CD4-positive, alpha-beta T cell (primary cell): Measurements from ENCODE around the gene RRP1. TPM values are rescaled to one million over a fixed set of nuclear protein-coding genes. Genes with fewer than 3 reads are reported as not detected.

ENCODE experiments used
- ATAC-seq: fragments of 200-7000 bp; cut with Tn5 transposase; one replicate; pipeline ENCODE4 v1.10.0; 2022; ENCODE audit warnings: mild to moderate bottlenecking; ENCODE audit not compliant: poor library complexity
- CTCF ChIA-PET: fragments of 350-600 bp; sonication (Branson Sonifier 250); formaldehyde crosslinking; loops from one replicate; lab custom pipeline; 2021; ENCODE audit warnings: antibody characterized with exemption, inconsistent platforms; lab: Charles Lee
- POLR2A ChIA-PET: fragments of 350-600 bp; sonication (Branson Sonifier 250); formaldehyde crosslinking; loops from one replicate; lab custom pipeline; 2021; ENCODE audit warnings: antibody characterized with exemption, inconsistent platforms; lab: Charles Lee
- DNase-seq, 14 experiments: peaks; one replicate each; pipeline ENCODE4 v3.0.0-alpha.2; 2013 to 2020; ENCODE audit warnings: mixed read lengths in 2 of 14
- H3K27ac ChIP-seq, 2 donors: one replicate each; pipeline versions ENCODE4 v1.5.1 to v1.7.0; 2013; ENCODE audit warnings: low read length in 2 of 2, low read depth in 1 of 2, mild to moderate bottlenecking in 1 of 2
- H3K27me3 ChIP-seq, 2 experiments: 1 replicate in 1 of 2; 2 replicates in 1 of 2; pipeline versions ENCODE4 v1.6.1 to v1.7.0; 2013; ENCODE audit warnings: low read length in 2 of 2, control low read depth in 1 of 2, mild to moderate bottlenecking in 1 of 2, moderate library complexity in 1 of 2; ENCODE audit not compliant: insufficient read depth in 2 of 2, control insufficient read depth in 1 of 2
- H3K36me3 ChIP-seq: one replicate; pipeline ENCODE4 v1.6.1; 2013; ENCODE audit warnings: low read length, control low read depth; ENCODE audit not compliant: insufficient read depth
- H3K4me1 ChIP-seq: one replicate; pipeline ENCODE4 v1.6.1; 2013; ENCODE audit warnings: low read length, control low read depth; ENCODE audit not compliant: insufficient read depth
- H3K4me3 ChIP-seq: one replicate; pipeline ENCODE4 v1.5.1; 2013; ENCODE audit warnings: mild to moderate bottlenecking, low read length, moderate library complexity
- H3K9me3 ChIP-seq, 2 experiments: 1 replicate in 1 of 2; 2 replicates in 1 of 2; pipeline versions ENCODE4 v1.6.1 to v1.7.0; 2013; ENCODE audit warnings: low read length in 2 of 2, mild to moderate bottlenecking in 2 of 2, control low read depth in 1 of 2, moderate library complexity in 1 of 2; ENCODE audit not compliant: control insufficient read depth in 1 of 2, insufficient read depth in 1 of 2
- H3K27ac Mint-ChIP-seq: one replicate; pipeline ENCODE4 v1.8.0; 2020; ENCODE audit warnings: mixed read lengths
- H3K27me3 Mint-ChIP-seq: one replicate; pipeline ENCODE4 v1.8.0; 2021; ENCODE audit warnings: mixed read lengths
- H3K36me3 Mint-ChIP-seq: one replicate; pipeline ENCODE4 v1.8.0; 2021; ENCODE audit warnings: low read depth, mixed read lengths
- H3K4me1 Mint-ChIP-seq: one replicate; pipeline ENCODE4 v1.8.0; 2021; ENCODE audit warnings: low read depth, mixed read lengths
- H3K4me3 Mint-ChIP-seq: one replicate; pipeline ENCODE4 v1.8.0; 2020; ENCODE audit warnings: mild to moderate bottlenecking, mixed read lengths
- H3K9me3 Mint-ChIP-seq: one replicate; pipeline ENCODE4 v1.8.0; 2020; ENCODE audit warnings: mixed read lengths
- CTCF ChIP-seq: fragments of 200-600 bp; IDR thresholded peaks from one replicate; pipeline ENCODE4 v1.8.0; 2022; ENCODE audit warnings: antibody characterized with exemption, mild to moderate bottlenecking
- intact Hi-C, 2 experiments: fragments of 100-400 bp; cut with DNase I in 1 of 2; cut with micrococcal nuclease in 1 of 2; formaldehyde crosslinking; loops; one replicate each; pipeline versions ENCODE4 v1.15.1 to v1.9.0; 2023 to 2025; cut with DNase I, micrococcal nuclease
- total RNA-seq, 174 experiments: library from RNA in 2 of 174; stranded (reverse) in 2 of 174; gene quantifications; one replicate each; pipeline ENCODE4 v1.2.3 and lab custom pipeline; 2021 to 2026

The RRP1 gene
- total RNA-seq, 2 experiments from 2014 or later, result 27.7 to 29.0 TPM

- intact Hi-C loops, result no loop called here
- ATAC-seq, result no peak
Observed at GRCh38 chr21:43772425-43772821, 17.0 kb upstream of the RRP1 start.

DNA sequence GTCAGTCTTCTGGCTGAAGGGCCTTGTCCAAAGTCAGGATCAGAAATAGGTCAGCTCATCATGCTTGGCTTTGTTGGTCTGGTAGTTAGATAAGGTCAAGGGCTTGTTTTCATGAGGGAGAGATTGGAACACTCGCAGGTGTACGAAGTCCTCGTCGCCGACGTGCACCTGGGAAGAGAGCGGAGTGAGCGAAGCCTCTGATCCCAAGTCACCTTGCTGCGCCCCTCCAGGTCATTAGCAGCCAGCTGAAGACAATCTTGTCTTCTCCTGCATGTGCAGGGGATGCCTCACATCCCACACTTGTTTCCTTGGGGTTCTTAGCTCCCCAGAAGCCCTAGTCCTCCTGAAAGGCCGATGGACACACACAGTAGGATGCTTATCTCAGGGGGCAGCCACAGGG is 15.2 kb upstream of the RRP1 start:
- H3K27me3 Mint-ChIP-seq, result no peaks in the 10 kb centered on the region
- Histone ChIP-seq H3K27me3 (no peaks in the 10 kb centered on the region), H3K36me3 (peaks cover 23% of the 10 kb centered on the region), H3K4me3 (no peak overlapping the region), H3K9me3 (no peaks in the 10 kb centered on the region), H3K4me1 (peaks cover 34% of the 10 kb centered on the region), H3K27ac (no peak overlapping the region)
- H3K4me3 Mint-ChIP-seq, result peak overlapping the region; percentile 88
- peak overlapping the region; percentile 14 for H3K27ac Mint-ChIP-seq
- H3K36me3 Mint-ChIP-seq, result peaks cover 27% of the 10 kb centered on the region
- CTCF ChIA-PET, result no interaction called here
- intact Hi-C loops, result no loop called here
- no peaks in the 10 kb centered on the region for H3K9me3 Mint-ChIP-seq
- ATAC-seq, result no peak
- peaks cover 34% of the 10 kb centered on the region for H3K4me1 Mint-ChIP-seq
- no peak for TF ChIP-seq CTCF
- POLR2A ChIA-PET, result interaction anchor here (1.1 kb wide), 1 partner anchor 15 kb away, joined by 3 read pairs; the partner anchor contains the start of gene RRP1
- no peak for DNase-seq

More at GRCh38 chr21:43772425-43772821, 17.0 kb upstream of the RRP1 start:
- Histone ChIP-seq H3K4me1 (peaks cover 22% of the 10 kb centered on the region), H3K27me3 (no peaks in the 10 kb centered on the region), H3K9me3 (no peaks in the 10 kb centered on the region), H3K4me3 (no peak overlapping the region), H3K36me3 (peaks cover 23% of the 10 kb centered on the region), H3K27ac (no peak overlapping the region)
- POLR2A ChIA-PET, result no interaction called here
- CTCF ChIA-PET, result interaction anchor here (1.7 kb wide), 1 partner anchor 17 kb away, joined by 7 read pairs; the partner anchor contains the start of gene RRP1
- peaks cover 27% of the 10 kb centered on the region for H3K36me3 Mint-ChIP-seq
- H3K9me3 Mint-ChIP-seq, result no peaks in the 10 kb centered on the region
- no peak for TF ChIP-seq CTCF
- no peak overlapping the region for H3K4me3 Mint-ChIP-seq
- H3K27ac Mint-ChIP-seq, result no peak overlapping the region
- DNase-seq, result no peak
- peaks cover 24% of the 10 kb centered on the region for H3K4me1 Mint-ChIP-seq
- H3K27me3 Mint-ChIP-seq, result no peaks in the 10 kb centered on the region

- no peak overlapping the region for H3K27ac ChIP-seq
- DNase-seq (no peak), ATAC-seq (no peak)
- TF ChIP-seq CTCF, result no peak
- peak overlapping the region; percentile 88 for H3K27ac Mint-ChIP-seq
- no peaks in the 10 kb centered on the region for H3K27me3 Mint-ChIP-seq
- POLR2A ChIA-PET, result no interaction called here
- H3K9me3 Mint-ChIP-seq, result no peaks in the 10 kb centered on the region
- H3K9me3 ChIP-seq, result no peaks in the 10 kb centered on the region
- CTCF ChIA-PET, result no interaction called here
- H3K36me3 Mint-ChIP-seq, result peaks cover 27% of the 10 kb centered on the region
- peak overlapping the region; percentile 86 for H3K4me3 ChIP-seq
- H3K4me1 Mint-ChIP-seq, result peaks cover 37% of the 10 kb centered on the region
- peaks cover 39% of the 10 kb centered on the region for H3K4me1 ChIP-seq
- intact Hi-C loops, result loop anchor here in 1 of 2 experiments (5.0 kb wide), 1 partner anchor 53 kb away; no protein-coding TSS in a partner anchor
- peaks cover 23% of the 10 kb centered on the region for H3K36me3 ChIP-seq
- H3K4me3 Mint-ChIP-seq, result peak overlapping the region; percentile 88
- no peaks in the 10 kb centered on the region for H3K27me3 ChIP-seq
Observed at GRCh38 chr21:43775190-43775589, 14.2 kb upstream of the RRP1 start.
